HCT116 (cell line): ENCODE measurements around the gene AUTS2. TPM values are rescaled to one million over a fixed set of nuclear protein-coding genes. Genes with fewer than 3 reads are reported as not detected.

Experiments used
- ATAC-seq: fragments of 200-7000 bp; cut with Tn5 transposase; 2 replicates; pipeline ENCODE4 v1.9.1; 2020; ENCODE audit warnings: mild to moderate bottlenecking, moderate library complexity
- BruUV-seq: library from RNA; stranded (reverse); fragments of 400-500 nt; replicated peaks from 2 replicates; lab custom pipeline; 2021; lab: Mats Ljungman, UMichigan
- CTCF ChIA-PET: fragments of 300-600 bp; sonication (Branson Sonifier 250); formaldehyde crosslinking; loops from one replicate; lab custom pipeline; 2021; ENCODE audit warnings: antibody characterized with exemption; lab: Charles Lee
- POLR2A ChIA-PET: fragments of 300-600, 350-600 bp; sonication (Branson Sonifier 250); formaldehyde crosslinking; loops from one replicate; lab custom pipeline; 2021; ENCODE audit warnings: antibody characterized with exemption; lab: Charles Lee
- RAD21 ChIA-PET, 2 experiments: fragments of 300-600 bp; sonication (Branson Sonifier 250); formaldehyde crosslinking; loops; one replicate each; lab custom pipeline; 2023; ENCODE audit warnings: low total read pairs in 2 of 2; ENCODE audit not compliant: uncharacterized antibody in 2 of 2, unreplicated experiment in 2 of 2, low non-redundant PET in 1 of 2; lab: Charles Lee
- DNase-seq: peaks from one replicate; pipeline ENCODE4 v3.0.0-alpha.2; 2010; ENCODE audit warnings: low read depth, low spot score
- H2AFZ ChIP-seq: fragments of 200-600 bp; shearing (Covaris generic), sonication (generic); 2 replicates; pipeline ENCODE4 v1.6.1; 2017; ENCODE audit warnings: low read depth, mixed run types, mixed read lengths, antibody characterized with exemption, low read length; ENCODE audit not compliant: poor library complexity, severe bottlenecking
- H3K27ac ChIP-seq: 2 replicates; pipeline ENCODE4 v1.5.1; 2012; ENCODE audit warnings: low read depth, low read length
- H3K27me3 ChIP-seq: fragments of 200-600 bp; sonication (generic); 2 replicates; pipeline ENCODE4 v1.6.1; 2016; ENCODE audit warnings: mixed run types, low read length, mixed read lengths; ENCODE audit not compliant: insufficient read depth
- H3K36me3 ChIP-seq, 2 experiments: fragments of 200-500 bp in 1 of 2; fragments of 200-600 bp in 1 of 2; sonication (Bioruptor generic) in 1 of 2; sonication (generic) in 1 of 2; 2 replicates each; pipeline versions ENCODE4 v1.5.1 to v1.6.1; 2014 to 2016; ENCODE audit warnings: low read length in 2 of 2, inconsistent platforms in 1 of 2, mixed read lengths in 1 of 2, mixed run types in 1 of 2; ENCODE audit not compliant: insufficient read depth in 2 of 2, control insufficient read depth in 1 of 2
- H3K4me1 ChIP-seq, 2 experiments: fragments of 200-600 bp in 1 of 2; sonication (generic) in 1 of 2; 2 replicates each; pipeline versions ENCODE4 v1.5.1 to v1.6.1; 2012 to 2017; ENCODE audit warnings: low read length in 2 of 2, inconsistent platforms in 1 of 2, mild to moderate bottlenecking in 1 of 2, mixed read lengths in 1 of 2, mixed run types in 1 of 2, moderate library complexity in 1 of 2; ENCODE audit not compliant: insufficient read depth in 2 of 2, control insufficient read depth in 1 of 2
- H3K4me2 ChIP-seq: fragments of 200-600 bp; sonication (generic); 2 replicates; pipeline ENCODE4 v1.6.1; 2017; ENCODE audit warnings: mixed run types, low read length, mixed read lengths
- H3K4me3 ChIP-seq, 2 experiments: fragments of 200-600 bp in 1 of 2; sonication (generic) in 1 of 2; replicated peaks in 1 of 2; 2 replicates each; pipeline ENCODE4 v1.5.1; 2011 to 2016; ENCODE audit warnings: low read length in 2 of 2, control low read depth in 1 of 2, low read depth in 1 of 2, mild to moderate bottlenecking in 1 of 2, mixed read lengths in 1 of 2, mixed run types in 1 of 2
- H3K79me2 ChIP-seq: fragments of 200-600 bp; sonication (generic); 2 replicates; pipeline ENCODE4 v1.6.1; 2017; ENCODE audit warnings: mild to moderate bottlenecking, mixed run types, low read length, moderate library complexity, mixed read lengths; ENCODE audit not compliant: insufficient read depth
- H3K9ac ChIP-seq: fragments of 200-600 bp; sonication (generic); 2 replicates; pipeline ENCODE4 v1.6.1; 2016; ENCODE audit warnings: low read length, mixed read lengths
- H3K9me2 ChIP-seq: fragments of 200-600 bp; sonication (generic), shearing (Covaris generic); 2 replicates; pipeline ENCODE4 v1.6.1; 2017; ENCODE audit warnings: mixed run types, mild to moderate bottlenecking, moderate library complexity; ENCODE audit not compliant: insufficient read depth
- H3K9me3 ChIP-seq, 2 experiments: fragments of 200-500 bp in 1 of 2; fragments of 200-600 bp in 1 of 2; sonication (Bioruptor generic) in 1 of 2; sonication (generic) in 1 of 2; 2 replicates each; pipeline ENCODE4 v1.6.1; 2014 to 2017; ENCODE audit warnings: low read length in 2 of 2, mixed read lengths in 2 of 2, inconsistent platforms in 1 of 2, low read depth in 1 of 2, mild to moderate bottlenecking in 1 of 2, mixed run types in 1 of 2, moderate library complexity in 1 of 2; ENCODE audit not compliant: control insufficient read depth in 1 of 2, insufficient read depth in 1 of 2
- H4K20me1 ChIP-seq: fragments of 200-600 bp; sonication (generic), shearing (Covaris generic); 2 replicates; pipeline ENCODE4 v1.6.1; 2017; ENCODE audit warnings: mixed run types, mild to moderate bottlenecking, moderate library complexity; ENCODE audit not compliant: insufficient read depth
- ELF1 ChIP-seq: IDR thresholded peaks from 2 replicates; pipeline ENCODE4 v1.6.1; 2012; ENCODE audit warnings: low read depth, borderline replicate concordance
- EZH2 ChIP-seq: fragments of 200-600 bp; sonication (generic); IDR thresholded peaks from 2 replicates; pipeline ENCODE4 v1.6.1; 2017; ENCODE audit warnings: antibody characterized with exemption, mixed run types
- EZH2phosphoT487 ChIP-seq: fragments of 200-600 bp; IDR thresholded peaks from 2 replicates; pipeline ENCODE4 v1.6.1; 2018; ENCODE audit warnings: antibody characterized with exemption, borderline replicate concordance
- FOSL1 ChIP-seq: IDR thresholded peaks from 2 replicates; pipeline ENCODE4 v1.6.1; 2012; ENCODE audit warnings: low read depth
- JUND ChIP-seq: IDR thresholded peaks from 2 replicates; pipeline ENCODE4 v1.6.1; 2012
- POLR2A ChIP-seq: IDR thresholded peaks from 2 replicates; pipeline ENCODE4 v1.7.0; 2011; ENCODE audit warnings: borderline replicate concordance; ENCODE audit not compliant: insufficient read depth, insufficient read length; ENCODE audit errors: extremely low read depth
- POLR2AphosphoS5 ChIP-seq: IDR thresholded peaks from 2 replicates; pipeline ENCODE4 v1.6.1; 2011; ENCODE audit warnings: mild to moderate bottlenecking, low read depth, low read length, moderate library complexity
- RAD21 ChIP-seq: IDR thresholded peaks from 2 replicates; pipeline ENCODE4 v1.6.1; 2012; ENCODE audit warnings: low read depth, mild to moderate bottlenecking
- SIN3A ChIP-seq: IDR thresholded peaks from 2 replicates; pipeline ENCODE4 v1.6.1; 2012; ENCODE audit warnings: low read depth
- ZFX ChIP-seq: fragments of 450-650 bp; IDR thresholded peaks from 2 replicates; pipeline ENCODE4 v1.6.1; 2017
- ZNF274 ChIP-seq: fragments of 200-500 bp; sonication (Bioruptor generic); IDR thresholded peaks from 2 replicates; pipeline ENCODE4 v1.6.1; 2014; ENCODE audit warnings: mild to moderate bottlenecking, low read depth, low read length, inconsistent platforms
- intact Hi-C: fragments of 100-400 bp; cut with micrococcal nuclease; formaldehyde crosslinking; loops from 2 replicates; pipeline ENCODE4 v1.10.0; 2022
- total RNA-seq: library from RNA; stranded (reverse); gene quantifications from one replicate; pipeline ENCODE4 v1.2.1, GENCODE V29; 2021; ENCODE audit not compliant: unreplicated experiment
- TF ChIP-seq, protein P1 (sequence below), 3 experiments: fragments of 200-600 bp in 1 of 3; sonication (generic) in 1 of 3; IDR thresholded peaks in 2 of 3; conservative IDR thresholded peaks in 1 of 3; 2 replicates each; pipeline ENCODE4 v1.5.1; 2012 to 2017; ENCODE audit warnings: low read depth in 2 of 3, low read length in 2 of 3, antibody characterized with exemption in 1 of 3, borderline replicate concordance in 1 of 3, control low read depth in 1 of 3, mild to moderate bottlenecking in 1 of 3, mixed read lengths in 1 of 3, mixed run types in 1 of 3, moderate library complexity in 1 of 3; ENCODE audit not compliant: insufficient read depth in 1 of 3

AUTS2 gene
- total RNA-seq, 1 experiment from 2014 or later: 0.93 TPM

GRCh38 chr7:69681181-69681580, 82.9 kb downstream of the AUTS2 start:
- no peaks in the 10 kb centered on the region for H4K20me1 ChIP-seq
- H3K27ac ChIP-seq: no peak overlapping the region
- ATAC-seq (no peak), DNase-seq (no peak)
- intact Hi-C loops: no loop called here
- H3K79me2 ChIP-seq: no peaks in the 10 kb centered on the region
- POLR2A ChIA-PET: no interaction called here
- no TSS peak for BruUV-seq
- H3K27me3 ChIP-seq: no peaks in the 10 kb centered on the region
- peaks cover 18 to 27% of the 10 kb centered on the region in 2 experiments; a peak in 3 of 4 replicates for H3K9me3 ChIP-seq
- no peak overlapping the region for H3K4me3 ChIP-seq
- CTCF ChIA-PET: no interaction called here
- H3K36me3 ChIP-seq: no peaks in the 10 kb centered on the region
- H3K4me2 ChIP-seq: no peak overlapping the region
- H3K4me1 ChIP-seq: no peaks in the 10 kb centered on the region
- TF ChIP-seq POLR2AphosphoS5 (no peak), EZH2 (no peak), ELF1 (no peak), JUND (no peak), EZH2phosphoT487 (no peak)
- TF ChIP-seq, all 23 proteins: peak for 0
- Histone ChIP-seq H3K9me2 (no peaks in the 10 kb centered on the region), H3K9ac (no peak overlapping the region), H2AFZ (no peak overlapping the region)
- RAD21 ChIA-PET: no interaction called here

DNA sequence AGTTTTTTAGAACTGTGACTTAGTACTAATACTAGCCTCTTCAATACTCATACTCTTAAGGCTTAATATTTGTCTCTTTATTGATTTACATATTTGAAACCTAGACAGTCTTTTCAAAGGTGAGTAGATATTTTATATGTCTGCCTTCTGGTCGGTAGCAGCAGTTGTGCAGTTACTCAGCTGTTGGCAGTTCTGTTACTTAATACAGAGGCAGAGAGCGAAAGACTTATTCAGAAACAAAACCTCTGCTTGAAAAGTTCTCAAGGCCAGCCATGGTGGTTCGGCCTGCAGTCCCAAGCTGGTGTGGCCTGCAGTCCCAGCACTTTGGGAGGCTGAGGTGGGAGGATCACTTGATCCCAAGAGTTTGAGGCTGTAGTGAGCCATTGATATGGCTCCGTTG, 84.2 kb downstream of the AUTS2 start:
- Histone ChIP-seq H3K4me1 (no peaks in the 10 kb centered on the region), H3K9ac (no peak overlapping the region), H3K4me3 (no peak overlapping the region), H3K27me3 (no peaks in the 10 kb centered on the region), H3K9me3 (peaks cover 18 to 26% of the 10 kb centered on the region in 2 experiments; a peak in 3 of 4 replicates), H3K36me3 (no peaks in the 10 kb centered on the region), H3K27ac (no peak overlapping the region), H3K4me2 (no peak overlapping the region), H3K79me2 (no peaks in the 10 kb centered on the region), H3K9me2 (no peaks in the 10 kb centered on the region), H4K20me1 (no peaks in the 10 kb centered on the region), H2AFZ (no peak overlapping the region)
- DNase-seq (no peak), ATAC-seq (no peak)
- no peak for TF ChIP-seq RAD21
- no peak for TF ChIP-seq ZNF274
- TF ChIP-seq EZH2phosphoT487: no peak
- TF ChIP-seq SIN3A: no peak
- no peak for TF ChIP-seq ZFX
- TF ChIP-seq POLR2A: no peak
- TF ChIP-seq, protein P1, sequence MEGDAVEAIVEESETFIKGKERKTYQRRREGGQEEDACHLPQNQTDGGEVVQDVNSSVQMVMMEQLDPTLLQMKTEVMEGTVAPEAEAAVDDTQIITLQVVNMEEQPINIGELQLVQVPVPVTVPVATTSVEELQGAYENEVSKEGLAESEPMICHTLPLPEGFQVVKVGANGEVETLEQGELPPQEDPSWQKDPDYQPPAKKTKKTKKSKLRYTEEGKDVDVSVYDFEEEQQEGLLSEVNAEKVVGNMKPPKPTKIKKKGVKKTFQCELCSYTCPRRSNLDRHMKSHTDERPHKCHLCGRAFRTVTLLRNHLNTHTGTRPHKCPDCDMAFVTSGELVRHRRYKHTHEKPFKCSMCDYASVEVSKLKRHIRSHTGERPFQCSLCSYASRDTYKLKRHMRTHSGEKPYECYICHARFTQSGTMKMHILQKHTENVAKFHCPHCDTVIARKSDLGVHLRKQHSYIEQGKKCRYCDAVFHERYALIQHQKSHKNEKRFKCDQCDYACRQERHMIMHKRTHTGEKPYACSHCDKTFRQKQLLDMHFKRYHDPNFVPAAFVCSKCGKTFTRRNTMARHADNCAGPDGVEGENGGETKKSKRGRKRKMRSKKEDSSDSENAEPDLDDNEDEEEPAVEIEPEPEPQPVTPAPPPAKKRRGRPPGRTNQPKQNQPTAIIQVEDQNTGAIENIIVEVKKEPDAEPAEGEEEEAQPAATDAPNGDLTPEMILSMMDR (IDR thresholded peaks at IDR 0.05 in 2 of 3, conservative IDR thresholded peaks at IDR 0.05 in 1 of 3; ENCODE audit: borderline replicate concordance in 1 of 3, insufficient read depth in 1 of 3, low read depth in 2 of 3, low read length in 2 of 3): no peak
- no peak for TF ChIP-seq FOSL1
- no TSS peak for BruUV-seq
- ChIA-PET CTCF (no interaction called here), RAD21 (no interaction called here), POLR2A (no interaction called here)
- intact Hi-C loops: no loop called here
